Lung (tissue), 12 donors: Measurements from ENCODE around the gene PRODH. TPM values are rescaled to one million over a fixed set of nuclear protein-coding genes. Genes with fewer than 3 reads are reported as not detected.
"Not testable (repeated sequence)": the region's sequence is repeated elsewhere in the genome, so short reads cannot be mapped to it uniquely, and the experiment has no call there.

ENCODE experiments used
- ATAC-seq: fragments of 200-7000 bp; cut with Tn5 transposase; one replicate; pipeline ENCODE4 v1.9.1; 2020; ENCODE audit warnings: moderate number of reproducible peaks; ENCODE audit not compliant: insufficient read depth, low FRiP score
- DNase-seq, 3 donors: peaks; one replicate each; pipeline ENCODE4 v3.0.0-alpha.2; 2013 to 2017
- H3K27ac ChIP-seq, 2 donors: one replicate each; pipeline ENCODE4 v1.5.1; 2013; ENCODE audit warnings: mild to moderate bottlenecking in 2 of 2, moderate library complexity in 2 of 2, control low read depth in 1 of 2, inconsistent platforms in 1 of 2, low read depth in 1 of 2, low read length in 1 of 2
- H3K27me3 ChIP-seq, 3 donors: one replicate each; pipeline ENCODE4 v1.5.1; 2013; ENCODE audit warnings: low read length in 2 of 3; ENCODE audit not compliant: control insufficient read depth in 3 of 3, insufficient read depth in 3 of 3
- H3K36me3 ChIP-seq, 4 donors: one replicate each; pipeline ENCODE4 v1.5.1; 2013; ENCODE audit warnings: low read length in 4 of 4, mild to moderate bottlenecking in 1 of 4, moderate library complexity in 1 of 4; ENCODE audit not compliant: control insufficient read depth in 4 of 4, insufficient read depth in 4 of 4
- H3K4me1 ChIP-seq, 5 donors: one replicate each; pipeline ENCODE4 v1.5.1; 2013; ENCODE audit warnings: low read length in 5 of 5, mild to moderate bottlenecking in 2 of 5, moderate library complexity in 1 of 5; ENCODE audit not compliant: control insufficient read depth in 5 of 5, insufficient read depth in 5 of 5
- H3K4me3 ChIP-seq: one replicate; pipeline ENCODE4 v1.5.1; 2013; ENCODE audit warnings: mild to moderate bottlenecking, control low read depth, moderate library complexity
- H3K9ac ChIP-seq, 2 donors: one replicate each; pipeline ENCODE4 v1.5.1; 2013; ENCODE audit warnings: low read length in 2 of 2, control low read depth in 1 of 2; ENCODE audit not compliant: insufficient read depth in 1 of 2
- H3K9me3 ChIP-seq, 4 donors: one replicate each; pipeline ENCODE4 v1.5.1; 2013; ENCODE audit warnings: low read length in 3 of 4, mild to moderate bottlenecking in 1 of 4, moderate library complexity in 1 of 4; ENCODE audit not compliant: control insufficient read depth in 4 of 4, insufficient read depth in 3 of 4
- WGBS, 2 donors: extraction: QIAGEN DNeasy Blood & Tissue Kit; methylation state at CpG; one replicate each; pipeline ENCODE4 v1.1.7; 2013; 5-methylcytosine and 5-hydroxymethylcytosine counted together
- polyA plus RNA-seq, 2 donors: library from polyadenylated mRNA; stranded (reverse); fragments of 200-250 nt; gene quantifications; one replicate each; pipeline ENCODE4 v1.2.1, GENCODE V29; 2013
- total RNA-seq, 2 donors: library from RNA; depleted of rRNA in 1 of 2; stranded (reverse); fragments of >200 nt in 1 of 2; gene quantifications; one replicate each; pipeline ENCODE4 v1.2.1, GENCODE V29; 2014 to 2021
- TF ChIP-seq, protein P1 (sequence below): IDR thresholded peaks from 2 replicates; pipeline ENCODE4 v1.5.1; 2012; ENCODE audit warnings: mild to moderate bottlenecking; ENCODE audit errors: control extremely low read depth, extremely low read depth
- donor health status: control.
- donor health status: control.
- donor health status: Bipolar disorder and iron deficiency.
- donor health status: healthy.
- donor health status: DM: yes; HTN: yes; CAD: no.

PRODH gene
- total and polyA plus RNA-seq, 4 donors, result 6.6 to 65.7 (median 32.3) TPM

GRCh38 chr22:18888115-18888514 is 48.0 kb downstream of the PRODH start:
- 50 to 74% methylated on average over 1 to 2 of the region's 8 CpGs for WGBS, 2 donors
- H3K36me3 ChIP-seq, result no peaks in the 10 kb centered on the region
- no peak for DNase-seq

GRCh38 chr22:18884465-18884864 is 51.6 kb downstream of the PRODH start:
- H3K27me3 ChIP-seq, H3K9me3 ChIP-seq, H3K4me1 ChIP-seq, H3K27ac ChIP-seq, H3K9ac ChIP-seq, ATAC-seq, H3K36me3 ChIP-seq, H3K4me3 ChIP-seq, DNase-seq: not testable (repeated sequence)
- WGBS, 2 donors, result 82 to 89% methylated on average over 4 of the region's 4 CpGs

More at GRCh38 chr22:18888115-18888514, 48.0 kb downstream of the PRODH start:
- no peaks in the 10 kb centered on the region for H3K27me3 ChIP-seq
- H3K4me1 ChIP-seq, result no peaks in the 10 kb centered on the region
- no peak for ATAC-seq
- no peaks in the 10 kb centered on the region for H3K9me3 ChIP-seq
- H3K4me3 ChIP-seq, result no peak overlapping the region
- H3K9ac ChIP-seq, result no peak overlapping the region
- H3K27ac ChIP-seq, result no peak overlapping the region
- TF ChIP-seq, protein P1, sequence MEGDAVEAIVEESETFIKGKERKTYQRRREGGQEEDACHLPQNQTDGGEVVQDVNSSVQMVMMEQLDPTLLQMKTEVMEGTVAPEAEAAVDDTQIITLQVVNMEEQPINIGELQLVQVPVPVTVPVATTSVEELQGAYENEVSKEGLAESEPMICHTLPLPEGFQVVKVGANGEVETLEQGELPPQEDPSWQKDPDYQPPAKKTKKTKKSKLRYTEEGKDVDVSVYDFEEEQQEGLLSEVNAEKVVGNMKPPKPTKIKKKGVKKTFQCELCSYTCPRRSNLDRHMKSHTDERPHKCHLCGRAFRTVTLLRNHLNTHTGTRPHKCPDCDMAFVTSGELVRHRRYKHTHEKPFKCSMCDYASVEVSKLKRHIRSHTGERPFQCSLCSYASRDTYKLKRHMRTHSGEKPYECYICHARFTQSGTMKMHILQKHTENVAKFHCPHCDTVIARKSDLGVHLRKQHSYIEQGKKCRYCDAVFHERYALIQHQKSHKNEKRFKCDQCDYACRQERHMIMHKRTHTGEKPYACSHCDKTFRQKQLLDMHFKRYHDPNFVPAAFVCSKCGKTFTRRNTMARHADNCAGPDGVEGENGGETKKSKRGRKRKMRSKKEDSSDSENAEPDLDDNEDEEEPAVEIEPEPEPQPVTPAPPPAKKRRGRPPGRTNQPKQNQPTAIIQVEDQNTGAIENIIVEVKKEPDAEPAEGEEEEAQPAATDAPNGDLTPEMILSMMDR, result no peak

DNA sequence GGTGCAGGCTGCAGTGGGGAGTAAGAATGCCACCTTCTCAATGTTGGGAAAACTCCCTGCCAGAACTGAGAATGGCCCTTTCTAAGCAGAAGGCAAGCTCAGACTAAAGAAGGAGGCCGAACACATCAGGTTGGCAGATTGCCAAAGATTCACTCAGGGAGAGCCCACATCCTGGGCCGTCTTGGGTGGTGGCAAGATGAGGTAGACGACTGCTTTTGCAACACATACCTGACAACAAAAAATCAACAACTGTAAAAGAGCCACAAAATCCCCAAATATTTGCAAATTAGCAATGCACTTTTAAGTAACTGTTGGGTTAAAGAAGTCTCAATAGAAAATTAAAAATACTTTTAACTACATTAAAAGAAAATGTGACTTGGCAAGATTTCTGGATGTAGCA is 54.8 kb downstream of the PRODH start:
- not testable (repeated sequence) for H3K9me3 ChIP-seq, H3K27ac ChIP-seq, H3K4me1 ChIP-seq, H3K4me3 ChIP-seq, H3K27me3 ChIP-seq, ATAC-seq, H3K9ac ChIP-seq, DNase-seq, H3K36me3 ChIP-seq
- 21 to 26% methylated on average over 3 of the region's 3 CpGs for WGBS, 2 donors

Other genes with a start within 250 kb of the PRODH start
- gene DGCR6, start 30.0 kb downstream of the PRODH start, total RNA-seq, result 1 to 10 TPM; 3.1 to 5.9 TPM
- gene DGCR6, start 30.0 kb downstream of the PRODH start, polyA plus RNA-seq, result 1 to 10 TPM; 1.3 to 4.7 TPM
- 10 to 100 TPM; 57.9 to 77.4 TPM for gene DGCR2, start 186.1 kb upstream of the PRODH start, total RNA-seq
- gene DGCR2, start 186.1 kb upstream of the PRODH start, polyA plus RNA-seq, result 10 to 100 TPM; 40.4 to 43.0 TPM
- gene TSSK2, start 195.0 kb upstream of the PRODH start, total RNA-seq, result under 1 TPM in 1 of 2 donors, not detected in 1; 0.25 TPM
- under 1 TPM; 0.08 TPM for gene TSSK2, start 195.0 kb upstream of the PRODH start, polyA plus RNA-seq
- 10 to 100 TPM in 1 of 2 donors, 1 to 10 TPM in 1; 7.9 to 15.3 TPM for gene ESS2, start 208.4 kb upstream of the PRODH start, total RNA-seq
- gene ESS2, start 208.4 kb upstream of the PRODH start, polyA plus RNA-seq, result 10 to 100 TPM; 12.2 to 19.8 TPM
- gene GSC2, start 214.0 kb upstream of the PRODH start, total RNA-seq, result not detected
- not detected for gene GSC2, start 214.0 kb upstream of the PRODH start, polyA plus RNA-seq
- 10 to 100 TPM; 36.3 to 95.8 TPM for gene SLC25A1, start 242.4 kb upstream of the PRODH start, total RNA-seq
- 10 to 100 TPM; 48.1 to 49.1 TPM for gene SLC25A1, start 242.4 kb upstream of the PRODH start, polyA plus RNA-seq